HFFc6 (cell line): ENCODE data around the gene DUSP23. TPM values are rescaled to one million over a fixed set of nuclear protein-coding genes. Genes with fewer than 3 reads are reported as not detected.

ENCODE experiments used
- DNase-seq: peaks from one replicate; pipeline ENCODE4 v3.0.0-alpha.2; 2018
- H3K27ac Mint-ChIP-seq: 2 replicates; pipeline ENCODE4 v1.8.0; 2020; ENCODE audit warnings: mild to moderate bottlenecking, mixed read lengths
- H3K27me3 Mint-ChIP-seq: 2 replicates; pipeline ENCODE4 v1.8.0; 2021; ENCODE audit warnings: mild to moderate bottlenecking, moderate library complexity, mixed read lengths; ENCODE audit not compliant: insufficient read depth
- H3K36me3 Mint-ChIP-seq: 2 replicates; pipeline ENCODE4 v1.8.0; 2021; ENCODE audit warnings: low read depth, mixed read lengths
- H3K4me1 Mint-ChIP-seq: 2 replicates; pipeline ENCODE4 v1.8.0; 2020; ENCODE audit warnings: low read depth, mixed read lengths
- H3K4me3 Mint-ChIP-seq: 2 replicates; pipeline ENCODE4 v1.8.0; 2020; ENCODE audit warnings: mild to moderate bottlenecking, moderate library complexity, mixed read lengths
- H3K9me3 Mint-ChIP-seq: 2 replicates; pipeline ENCODE4 v1.8.0; 2020; ENCODE audit warnings: mild to moderate bottlenecking, mixed read lengths
- total RNA-seq, 6 experiments: library from RNA; stranded (reverse); fragmentation: NEBNext Ultra II Directional; extraction: Animal tissue kit (Norgen Biotek cat#: 25700); gene quantifications; 2 replicates in 1 of 6; 3 replicates in 5 of 6; pipeline ENCODE4 v1.2.3, GENCODE V29; 2021
- TF ChIP-seq, protein P1 (sequence below): fragments of 200-600 bp; sonication (generic); IDR thresholded peaks from 2 replicates; pipeline ENCODE4 v1.5.0; 2021; ENCODE audit warnings: antibody characterized with exemption, mild to moderate bottlenecking

Gene DUSP23
- total RNA-seq, 6 experiments from 2014 or later, result 23.3 to 26.3 (median 23.5) TPM

GRCh38 chr1:159827549-159827948 is 46.8 kb downstream of the DUSP23 start:
- Mint-ChIP-seq H3K9me3 (no peaks in the 10 kb centered on the region), H3K4me3 (no peak overlapping the region), H3K4me1 (peaks cover 78% of the 10 kb centered on the region), H3K27ac (no peak overlapping the region), H3K27me3 (peaks cover 8% of the 10 kb centered on the region), H3K36me3 (no peaks in the 10 kb centered on the region)
- DNase-seq, result no peak
- TF ChIP-seq, protein P1, sequence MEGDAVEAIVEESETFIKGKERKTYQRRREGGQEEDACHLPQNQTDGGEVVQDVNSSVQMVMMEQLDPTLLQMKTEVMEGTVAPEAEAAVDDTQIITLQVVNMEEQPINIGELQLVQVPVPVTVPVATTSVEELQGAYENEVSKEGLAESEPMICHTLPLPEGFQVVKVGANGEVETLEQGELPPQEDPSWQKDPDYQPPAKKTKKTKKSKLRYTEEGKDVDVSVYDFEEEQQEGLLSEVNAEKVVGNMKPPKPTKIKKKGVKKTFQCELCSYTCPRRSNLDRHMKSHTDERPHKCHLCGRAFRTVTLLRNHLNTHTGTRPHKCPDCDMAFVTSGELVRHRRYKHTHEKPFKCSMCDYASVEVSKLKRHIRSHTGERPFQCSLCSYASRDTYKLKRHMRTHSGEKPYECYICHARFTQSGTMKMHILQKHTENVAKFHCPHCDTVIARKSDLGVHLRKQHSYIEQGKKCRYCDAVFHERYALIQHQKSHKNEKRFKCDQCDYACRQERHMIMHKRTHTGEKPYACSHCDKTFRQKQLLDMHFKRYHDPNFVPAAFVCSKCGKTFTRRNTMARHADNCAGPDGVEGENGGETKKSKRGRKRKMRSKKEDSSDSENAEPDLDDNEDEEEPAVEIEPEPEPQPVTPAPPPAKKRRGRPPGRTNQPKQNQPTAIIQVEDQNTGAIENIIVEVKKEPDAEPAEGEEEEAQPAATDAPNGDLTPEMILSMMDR, result no peak

DNA sequence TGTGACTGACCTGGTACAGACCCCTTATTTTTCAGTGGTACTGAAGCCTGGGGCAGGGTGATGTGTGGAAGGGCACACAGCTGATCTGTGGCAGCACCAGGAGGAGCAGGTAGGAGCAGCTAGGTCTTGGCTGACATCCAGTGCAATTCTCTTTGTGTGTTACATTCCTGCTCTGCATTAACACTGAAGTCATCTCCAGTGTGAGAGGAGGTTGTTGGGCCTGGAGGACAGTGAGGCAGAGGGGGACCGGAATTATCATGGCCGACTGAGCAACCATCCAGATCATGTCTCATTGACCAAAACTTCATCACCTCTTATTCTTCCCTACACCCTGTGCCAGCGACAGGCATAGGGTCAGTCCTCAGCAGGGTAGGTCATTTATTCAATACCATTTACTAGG is 47.4 kb downstream of the DUSP23 start:
- Mint-ChIP-seq H3K36me3 (no peaks in the 10 kb centered on the region), H3K9me3 (no peaks in the 10 kb centered on the region), H3K27me3 (peaks cover 4% of the 10 kb centered on the region), H3K27ac (no peak overlapping the region), H3K4me3 (no peak overlapping the region), H3K4me1 (peaks cover 74% of the 10 kb centered on the region)
- TF ChIP-seq, protein P1, result no peak
- DNase-seq, result no peak

- no peak for DNase-seq
- peaks cover 4% of the 10 kb centered on the region for H3K27me3 Mint-ChIP-seq
- H3K4me1 Mint-ChIP-seq, result peaks cover 68% of the 10 kb centered on the region
- TF ChIP-seq, protein P1, result no peak
- H3K27ac Mint-ChIP-seq, result no peak overlapping the region
- no peaks in the 10 kb centered on the region for H3K36me3 Mint-ChIP-seq
- H3K4me3 Mint-ChIP-seq, result no peak overlapping the region
- no peaks in the 10 kb centered on the region for H3K9me3 Mint-ChIP-seq
Measured at GRCh38 chr1:159828581-159829272, 48.0 kb downstream of the DUSP23 start.

DNA sequence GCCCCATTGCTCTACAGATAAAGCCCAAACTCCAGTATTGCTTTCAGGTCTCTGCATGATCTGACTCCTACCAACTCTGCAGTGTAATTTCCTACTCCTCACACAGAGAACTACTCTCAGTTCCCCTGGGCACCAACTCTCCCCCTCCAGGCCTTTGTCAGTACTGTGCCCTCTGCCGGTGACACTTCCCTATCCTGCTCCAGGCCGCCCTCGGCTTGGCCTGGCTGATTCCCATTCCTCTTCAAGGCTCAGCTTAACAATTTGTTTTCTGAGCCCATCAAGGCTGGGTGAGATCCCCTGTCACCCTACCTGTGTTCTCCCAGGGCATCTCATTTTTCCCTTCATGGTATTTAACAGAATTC is 48.5 kb downstream of the DUSP23 start:
- no peak overlapping the region for H3K4me3 Mint-ChIP-seq
- no peaks in the 10 kb centered on the region for H3K36me3 Mint-ChIP-seq
- DNase-seq, result no peak
- H3K27me3 Mint-ChIP-seq, result peaks cover 4% of the 10 kb centered on the region
- no peaks in the 10 kb centered on the region for H3K9me3 Mint-ChIP-seq
- TF ChIP-seq, protein P1, result peak; percentile 51
- H3K4me1 Mint-ChIP-seq, result peaks cover 68% of the 10 kb centered on the region
- H3K27ac Mint-ChIP-seq, result no peak overlapping the region

DNA sequence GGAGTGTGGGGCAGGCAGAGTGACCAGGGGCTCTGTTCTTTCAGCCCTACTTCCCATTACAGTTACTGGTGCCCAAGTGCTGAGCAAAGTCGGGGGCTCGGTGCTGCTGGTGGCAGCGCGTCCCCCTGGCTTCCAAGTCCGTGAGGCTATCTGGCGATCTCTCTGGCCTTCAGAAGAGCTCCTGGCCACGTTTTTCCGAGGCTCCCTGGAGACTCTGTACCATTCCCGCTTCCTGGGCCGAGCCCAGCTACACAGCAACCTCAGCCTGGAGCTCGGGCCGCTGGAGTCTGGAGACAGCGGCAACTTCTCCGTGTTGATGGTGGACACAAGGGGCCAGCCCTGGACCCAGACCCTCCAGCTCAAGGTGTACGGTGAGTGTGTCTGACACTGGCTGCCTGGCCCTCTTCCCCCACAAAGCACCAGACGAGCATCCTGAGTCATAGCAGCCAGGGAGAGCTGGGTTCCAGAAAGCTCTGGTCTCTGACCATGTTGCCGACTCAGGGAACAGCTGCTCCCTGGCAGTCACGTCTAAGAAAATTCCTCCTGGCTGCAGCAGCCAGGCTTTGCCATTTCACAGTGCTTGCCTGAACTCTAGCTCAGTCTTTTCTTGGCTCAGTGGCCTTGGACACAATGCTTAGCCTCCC is 49.2 kb downstream of the DUSP23 start:
- peaks cover 62% of the 10 kb centered on the region for H3K4me1 Mint-ChIP-seq
- no peaks in the 10 kb centered on the region for H3K9me3 Mint-ChIP-seq
- H3K27ac Mint-ChIP-seq, result peak overlapping the region; percentile 40; the same call in 1 of the 2 replicates
- TF ChIP-seq, protein P1, result no peak
- no peak overlapping the region for H3K4me3 Mint-ChIP-seq
- H3K36me3 Mint-ChIP-seq, result no peaks in the 10 kb centered on the region
- peaks cover 4% of the 10 kb centered on the region for H3K27me3 Mint-ChIP-seq
- DNase-seq, result peak; percentile 58
